Transverse colon (tissue), 4 donors: ENCODE measurements around the gene KRTAP17-1. TPM values are rescaled to one million over a fixed set of nuclear protein-coding genes. Genes with fewer than 3 reads are reported as not detected.

Source experiments
- DNase-seq: peaks from one replicate; pipeline ENCODE4 v3.0.0-alpha.2; 2019
- H3K27ac ChIP-seq, 4 donors: fragments of 200-600 bp; sonication (generic); 2 replicates each; pipeline ENCODE4 v1.5.1; 2016 to 2018; ENCODE audit warnings: inconsistent platforms in 4 of 4
- H3K27me3 ChIP-seq: fragments of 200-600 bp; sonication (generic); 2 replicates; pipeline ENCODE4 v1.5.1; 2017; ENCODE audit warnings: inconsistent platforms
- H3K36me3 ChIP-seq, 4 donors: fragments of 200-600 bp; sonication (generic); 2 replicates each; pipeline ENCODE4 v1.5.1; 2017 to 2019; ENCODE audit warnings: inconsistent platforms in 4 of 4
- H3K4me1 ChIP-seq, 4 donors: fragments of 200-600 bp; sonication (generic); 2 replicates each; pipeline ENCODE4 v1.5.1; 2017 to 2020; ENCODE audit warnings: inconsistent platforms in 4 of 4
- H3K4me3 ChIP-seq, 4 donors: fragments of 200-600 bp; sonication (generic); 1 replicate in 1 of 4; 2 replicates in 3 of 4; pipeline versions ENCODE4 v1.5.1 to v1.6.1; 2017 to 2019; ENCODE audit warnings: inconsistent platforms in 4 of 4
- H3K9me3 ChIP-seq, 2 donors: fragments of 200-600 bp; sonication (generic); 2 replicates each; pipeline ENCODE4 v1.5.1; 2017 to 2019; ENCODE audit warnings: inconsistent platforms in 2 of 2
- EP300 ChIP-seq: sonication (generic); formaldehyde crosslinking; IDR thresholded peaks from one replicate; pipeline ENCODE4 v1.6.1; 2017; ENCODE audit warnings: antibody characterized with exemption, low read depth
- POLR2A ChIP-seq: fragments of 450-650 bp; IDR thresholded peaks from one replicate; pipeline ENCODE4 v1.6.1; 2016; ENCODE audit warnings: antibody characterized with exemption, mild to moderate bottlenecking, moderate library complexity
- POLR2AphosphoS5 ChIP-seq, 3 donors: sonication (generic); formaldehyde crosslinking; IDR thresholded peaks; one replicate each; pipeline ENCODE4 v1.6.1; 2016; ENCODE audit warnings: antibody characterized with exemption in 3 of 3
- WGBS, 2 donors: methylation state at CpG; one replicate each; pipeline ENCODE4 v1.1.5; 2018; ENCODE audit warnings: low coverage in 1 of 2; 5-methylcytosine and 5-hydroxymethylcytosine counted together
- in situ Hi-C, 4 donors: fragments of 200-750 bp; cut with MboI; loops; one replicate each; pipeline versions ENCODE4 v1.15.0 to v1.15.1; 2017; ENCODE audit warnings: low sequenced_read_pairs in 3 of 4, low pct_ligation_motif_present in 1 of 4, low pct_unique_long_range_greater_than_20kb in 1 of 4
- intact Hi-C: fragments of 100-400 bp; cut with DNase I; formaldehyde crosslinking; loops from one replicate; pipeline ENCODE4 v1.15.1; 2023; ENCODE audit warnings: low total_unique reads
- total RNA-seq, 4 donors: library from RNA; depleted of rRNA; stranded (reverse); fragments of >200 nt; gene quantifications; one replicate each; pipeline ENCODE4 v1.1.0, GENCODE V29; 2016
- TF ChIP-seq, protein P1 (sequence below), 5 experiments: fragments of 200-600 bp in 3 of 5; fragments of 450-650 bp in 2 of 5; sonication (generic) in 3 of 5; IDR thresholded peaks; 1 replicate in 2 of 5; 2 replicates in 3 of 5; pipeline ENCODE4 v1.5.1; 2016 to 2017; ENCODE audit warnings: antibody characterized with exemption in 5 of 5, inconsistent platforms in 3 of 5, mild to moderate bottlenecking in 2 of 5, moderate library complexity in 1 of 5

KRTAP17-1 gene
- total RNA-seq, 4 donors from 2014 or later = not detected

DNA sequence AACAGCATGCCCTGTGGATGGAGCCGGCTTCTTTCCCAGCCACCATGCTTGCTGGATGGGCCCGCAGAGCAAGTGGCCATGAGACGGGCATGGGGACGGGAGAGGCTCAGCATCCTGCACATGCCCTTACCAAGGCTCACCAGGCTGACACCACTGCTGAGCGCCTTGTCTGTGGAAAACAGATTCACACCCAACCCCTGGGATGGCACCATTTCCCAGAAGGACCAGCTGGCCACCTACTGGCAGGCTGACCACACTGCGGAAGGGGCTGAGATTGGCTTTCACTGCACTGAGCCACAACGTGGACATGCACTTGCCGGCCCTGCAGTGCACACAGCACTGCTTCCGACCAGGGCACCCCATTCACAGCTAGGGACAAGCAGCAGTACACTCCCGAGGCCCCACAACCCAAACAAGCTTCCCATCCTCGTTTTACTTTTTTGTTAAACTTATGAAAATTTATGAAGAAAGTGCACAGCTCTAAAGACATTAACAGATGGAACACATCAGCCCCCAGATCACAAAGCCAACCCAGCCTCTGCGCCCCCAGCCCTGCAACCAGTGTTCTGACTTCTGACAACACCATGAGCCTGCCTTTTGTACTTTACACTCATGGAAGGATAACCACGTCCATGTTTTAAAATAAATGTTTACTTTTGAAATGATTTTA, 13.9 kb upstream of the KRTAP17-1 start:
- WGBS, 2 donors = 26 to 45% methylated on average over 4 to 13 of the region's 13 CpGs
- Histone ChIP-seq H3K36me3 (no peaks in the 10 kb centered on the region), H3K4me3 (no peak overlapping the region), H3K27me3 (no peaks in the 10 kb centered on the region), H3K27ac (no peak overlapping the region), H3K4me1 (no peaks in the 10 kb centered on the region), H3K9me3 (no peaks in the 10 kb centered on the region)
- intact Hi-C loops (no loop called here), in situ Hi-C loops (loop anchor here in 3 of 4 donors (10.0 to 25.0 kb wide), 2 partner anchors 415 to 517 kb away; partner anchors contain the start of gene KRT10 (in 1 of the 3))
- peak; percentile 56 for DNase-seq
- TF ChIP-seq EP300 (no peak), POLR2AphosphoS5 (IDR thresholded peaks at IDR 0.05) (no peak), POLR2A (no peak)
- TF ChIP-seq, protein P1, sequence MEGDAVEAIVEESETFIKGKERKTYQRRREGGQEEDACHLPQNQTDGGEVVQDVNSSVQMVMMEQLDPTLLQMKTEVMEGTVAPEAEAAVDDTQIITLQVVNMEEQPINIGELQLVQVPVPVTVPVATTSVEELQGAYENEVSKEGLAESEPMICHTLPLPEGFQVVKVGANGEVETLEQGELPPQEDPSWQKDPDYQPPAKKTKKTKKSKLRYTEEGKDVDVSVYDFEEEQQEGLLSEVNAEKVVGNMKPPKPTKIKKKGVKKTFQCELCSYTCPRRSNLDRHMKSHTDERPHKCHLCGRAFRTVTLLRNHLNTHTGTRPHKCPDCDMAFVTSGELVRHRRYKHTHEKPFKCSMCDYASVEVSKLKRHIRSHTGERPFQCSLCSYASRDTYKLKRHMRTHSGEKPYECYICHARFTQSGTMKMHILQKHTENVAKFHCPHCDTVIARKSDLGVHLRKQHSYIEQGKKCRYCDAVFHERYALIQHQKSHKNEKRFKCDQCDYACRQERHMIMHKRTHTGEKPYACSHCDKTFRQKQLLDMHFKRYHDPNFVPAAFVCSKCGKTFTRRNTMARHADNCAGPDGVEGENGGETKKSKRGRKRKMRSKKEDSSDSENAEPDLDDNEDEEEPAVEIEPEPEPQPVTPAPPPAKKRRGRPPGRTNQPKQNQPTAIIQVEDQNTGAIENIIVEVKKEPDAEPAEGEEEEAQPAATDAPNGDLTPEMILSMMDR (IDR thresholded peaks at IDR 0.05) = peak; percentile 43 to 73 (median 67)

DNA sequence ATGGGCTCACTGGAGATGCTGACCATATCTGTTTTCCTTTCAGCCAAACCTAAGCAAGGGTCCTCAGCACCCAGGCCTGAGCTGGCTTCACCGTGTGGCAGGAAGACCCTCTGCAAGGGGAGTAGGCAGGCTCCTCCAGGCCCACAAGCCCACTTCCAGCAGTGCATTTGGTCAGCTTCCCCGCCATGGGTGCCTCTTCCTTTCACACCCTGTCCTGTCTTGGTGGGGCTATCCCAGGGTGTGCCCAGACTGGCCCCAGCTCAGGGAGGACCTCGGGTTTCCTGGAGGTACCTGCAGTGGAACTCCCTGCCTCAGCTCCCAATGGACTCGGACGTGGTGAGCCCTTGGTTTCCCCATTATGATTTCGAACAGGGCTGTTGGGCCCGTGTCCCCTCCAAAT, 12.7 kb upstream of the KRTAP17-1 start:
- intact Hi-C loops (no loop called here), in situ Hi-C loops (loop anchor here in 3 of 4 donors (10.0 to 25.0 kb wide), 2 partner anchors 413 to 516 kb away; partner anchors contain the start of gene KRT10 (in 1 of the 3))
- Histone ChIP-seq H3K27me3 (no peaks in the 10 kb centered on the region), H3K4me3 (no peak overlapping the region), H3K9me3 (no peaks in the 10 kb centered on the region), H3K27ac (no peak overlapping the region), H3K36me3 (no peaks in the 10 kb centered on the region), H3K4me1 (no peaks in the 10 kb centered on the region)
- DNase-seq = no peak
- TF ChIP-seq, protein P1 (IDR thresholded peaks at IDR 0.05) = no peak
- WGBS, 2 donors = 60% methylated on average over 5 of the region's 7 CpGs; no CpG with 5 or more reads in 1 of the 2 donors

DNA sequence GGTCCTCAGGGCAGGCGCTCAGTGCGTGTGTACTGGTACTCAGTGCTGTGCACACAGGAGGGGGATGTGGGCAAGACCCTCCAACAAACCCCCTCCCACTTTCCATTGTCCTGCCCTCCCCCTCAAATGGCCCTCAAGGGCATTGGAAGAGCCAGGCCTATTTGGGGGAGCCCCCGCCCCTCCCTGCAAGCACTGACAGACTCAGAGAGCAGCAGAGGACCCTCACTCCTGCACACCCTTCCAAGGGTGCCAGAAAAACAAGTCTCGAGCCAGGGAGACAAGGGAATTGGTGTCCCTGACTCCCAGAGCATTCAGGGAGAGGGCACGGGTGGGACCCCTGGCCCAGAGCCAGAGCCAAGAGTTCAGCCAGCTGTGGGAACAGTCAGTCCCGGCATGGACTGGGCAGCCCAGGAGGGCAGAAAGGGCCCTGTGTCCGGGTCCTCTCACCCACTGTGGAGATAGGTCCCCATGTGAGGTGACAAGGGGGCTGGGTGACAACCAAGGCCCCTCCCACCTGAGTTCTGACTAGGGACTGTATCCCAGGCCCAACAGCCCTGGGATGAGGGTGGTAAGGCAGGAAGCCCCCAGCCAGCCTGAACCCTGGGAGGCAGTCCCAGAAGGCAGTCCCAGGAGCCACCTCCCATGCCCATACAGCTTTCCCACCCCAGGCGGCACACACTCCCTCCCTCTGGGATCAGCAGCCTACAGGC, 12.1 kb upstream of the KRTAP17-1 start:
- no peaks in the 10 kb centered on the region for H3K9me3 ChIP-seq
- no peaks in the 10 kb centered on the region for H3K27me3 ChIP-seq
- intact Hi-C loops (no loop called here), in situ Hi-C loops (loop anchor here in 3 of 4 donors (10.0 to 25.0 kb wide), 2 partner anchors 413 to 515 kb away; partner anchors contain the start of gene KRT10 (in 1 of the 3))
- TF ChIP-seq, protein P1 (IDR thresholded peaks at IDR 0.05) = no peak
- no peak for TF ChIP-seq POLR2A
- no peak for TF ChIP-seq EP300
- H3K4me3 ChIP-seq = no peak overlapping the region
- WGBS, 2 donors = 75% methylated on average over 8 of the region's 8 CpGs; no CpG with 5 or more reads in 1 of the 2 donors
- H3K4me1 ChIP-seq = no peaks in the 10 kb centered on the region
- H3K36me3 ChIP-seq = no peaks in the 10 kb centered on the region
- no peak for DNase-seq
- no peak overlapping the region for H3K27ac ChIP-seq
